ENCODE measurements around the gene FHOD3. TPM values are rescaled to one million over a fixed set of nuclear protein-coding genes. Genes with fewer than 3 reads are reported as not detected.

The FHOD3 gene
- total RNA-seq, 1 experiment from 2014 or later: 22.7 TPM

- no peaks in the 10 kb centered on the region for H3K27me3 ChIP-seq (ENCODE audit: control insufficient read depth, insufficient read depth, low read length)
- H3K4me3 ChIP-seq (ENCODE audit: low read depth in 2 of 2, low read length in 2 of 2): no peak overlapping the region
- POLR2A ChIA-PET: no interaction called here
- H3K9me3 ChIP-seq (ENCODE audit: control insufficient read depth, insufficient read depth, low read depth, low read length): no peaks in the 10 kb centered on the region
- no peaks in the 10 kb centered on the region for H3K36me3 ChIP-seq (ENCODE audit: control insufficient read depth, insufficient read depth, low read length)
- DNase-seq (ENCODE audit: low read depth, low spot score): no peak
- CTCF ChIA-PET: no interaction called here
- H3K27ac ChIP-seq (ENCODE audit: low read length): no peak overlapping the region
- H3K4me1 ChIP-seq (ENCODE audit: control insufficient read depth, insufficient read depth, low read length): no peaks in the 10 kb centered on the region
- in situ Hi-C loops (cut with HindIII; ENCODE audit: low pct_unique_long_range_greater_than_20kb, low sequenced_read_pairs) (no loop called here), intact Hi-C loops (cut with micrococcal nuclease; ENCODE audit: unreplicated experiment) (no loop called here)
- ATAC-seq: no peak
- no TSS peak for BruUV-seq (replicated peaks)
- TF ChIP-seq, protein P1, sequence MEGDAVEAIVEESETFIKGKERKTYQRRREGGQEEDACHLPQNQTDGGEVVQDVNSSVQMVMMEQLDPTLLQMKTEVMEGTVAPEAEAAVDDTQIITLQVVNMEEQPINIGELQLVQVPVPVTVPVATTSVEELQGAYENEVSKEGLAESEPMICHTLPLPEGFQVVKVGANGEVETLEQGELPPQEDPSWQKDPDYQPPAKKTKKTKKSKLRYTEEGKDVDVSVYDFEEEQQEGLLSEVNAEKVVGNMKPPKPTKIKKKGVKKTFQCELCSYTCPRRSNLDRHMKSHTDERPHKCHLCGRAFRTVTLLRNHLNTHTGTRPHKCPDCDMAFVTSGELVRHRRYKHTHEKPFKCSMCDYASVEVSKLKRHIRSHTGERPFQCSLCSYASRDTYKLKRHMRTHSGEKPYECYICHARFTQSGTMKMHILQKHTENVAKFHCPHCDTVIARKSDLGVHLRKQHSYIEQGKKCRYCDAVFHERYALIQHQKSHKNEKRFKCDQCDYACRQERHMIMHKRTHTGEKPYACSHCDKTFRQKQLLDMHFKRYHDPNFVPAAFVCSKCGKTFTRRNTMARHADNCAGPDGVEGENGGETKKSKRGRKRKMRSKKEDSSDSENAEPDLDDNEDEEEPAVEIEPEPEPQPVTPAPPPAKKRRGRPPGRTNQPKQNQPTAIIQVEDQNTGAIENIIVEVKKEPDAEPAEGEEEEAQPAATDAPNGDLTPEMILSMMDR (IDR thresholded peaks at IDR 0.05): no peak
- TF ChIP-seq REST (IDR thresholded peaks at IDR 0.05; ENCODE audit: insufficient read depth in 1 of 2, low read depth in 2 of 2, low read length in 1 of 2) (no peak), SIN3A (IDR thresholded peaks at IDR 0.05; ENCODE audit: borderline replicate concordance, insufficient read depth, low read depth, low read length) (no peak), POLR2AphosphoS5 (IDR thresholded peaks at IDR 0.05; ENCODE audit: low read depth, low read length) (no peak), TCF7L2 (IDR thresholded peaks at IDR 0.05; ENCODE audit: low read depth, low read length) (no peak)
These were observed 396.6 kb downstream of the FHOD3 start for GRCh38 chr18:36693931-36694620.

- intact Hi-C loops (cut with micrococcal nuclease; ENCODE audit: unreplicated experiment) (no loop called here), in situ Hi-C loops (cut with HindIII; ENCODE audit: low pct_unique_long_range_greater_than_20kb, low sequenced_read_pairs) (no loop called here)
- no peaks in the 10 kb centered on the region for H3K9me3 ChIP-seq (ENCODE audit: control insufficient read depth, insufficient read depth, low read depth, low read length)
- H3K36me3 ChIP-seq (ENCODE audit: control insufficient read depth, insufficient read depth, low read length): no peaks in the 10 kb centered on the region
- no peak overlapping the region for H3K4me3 ChIP-seq (ENCODE audit: low read depth in 2 of 2, low read length in 2 of 2)
- no peak overlapping the region for H3K27ac ChIP-seq (ENCODE audit: low read length)
- POLR2A ChIA-PET: no interaction called here
- no peaks in the 10 kb centered on the region for H3K27me3 ChIP-seq (ENCODE audit: control insufficient read depth, insufficient read depth, low read length)
- no TSS peak for BruUV-seq (replicated peaks)
- ATAC-seq: no peak
- no peak for DNase-seq (ENCODE audit: low read depth, low spot score)
- TF ChIP-seq, protein P1 (IDR thresholded peaks at IDR 0.05): no peak
- CTCF ChIA-PET: no interaction called here
- H3K4me1 ChIP-seq (ENCODE audit: control insufficient read depth, insufficient read depth, low read length): no peaks in the 10 kb centered on the region
These were observed 398.3 kb downstream of the FHOD3 start for GRCh38 chr18:36695806-36696205.

All from Panc1 (cell line).